Stimulated activated memory B cell treated with anti-CD40 and anti-IgM and Interleukin-4, amounts not matched to agents 10 μg/mL and 1 μg/mL and 100 μg/mL, for 72 hours (primary cell): Measurements from ENCODE around the gene HOXD13.

Source experiments
- ATAC-seq: fragments of 150-1000 bp; cut with Tn5 transposase; 2 replicates; pipeline ENCODE4 v1.10.0; 2021
- H3K27ac Mint-ChIP-seq: one replicate; pipeline ENCODE4 v1.8.0; 2022; ENCODE audit warnings: mild to moderate bottlenecking, mixed read lengths
- H3K27me3 Mint-ChIP-seq: one replicate; pipeline ENCODE4 v1.8.0; 2022; ENCODE audit warnings: mixed read lengths
- H3K36me3 Mint-ChIP-seq: one replicate; pipeline ENCODE4 v1.8.0; 2022; ENCODE audit warnings: mixed read lengths
- H3K4me1 Mint-ChIP-seq: one replicate; pipeline ENCODE4 v1.8.0; 2022; ENCODE audit warnings: mixed read lengths
- H3K4me3 Mint-ChIP-seq: one replicate; pipeline ENCODE4 v1.8.0; 2022; ENCODE audit warnings: mild to moderate bottlenecking, moderate library complexity, mixed read lengths
- H3K9me3 Mint-ChIP-seq: one replicate; pipeline ENCODE4 v1.8.0; 2022; ENCODE audit warnings: mixed read lengths

Gene HOXD13

GRCh38 chr2:176125772-176126054 is 33.2 kb downstream of the HOXD13 start:
- Mint-ChIP-seq H3K4me1 (peaks cover 13% of the 10 kb centered on the region), H3K27me3 (peaks cover 70% of the 10 kb centered on the region), H3K27ac (no peak overlapping the region), H3K9me3 (no peaks in the 10 kb centered on the region), H3K36me3 (no peaks in the 10 kb centered on the region), H3K4me3 (no peak overlapping the region)
- no peak for ATAC-seq

DNA sequence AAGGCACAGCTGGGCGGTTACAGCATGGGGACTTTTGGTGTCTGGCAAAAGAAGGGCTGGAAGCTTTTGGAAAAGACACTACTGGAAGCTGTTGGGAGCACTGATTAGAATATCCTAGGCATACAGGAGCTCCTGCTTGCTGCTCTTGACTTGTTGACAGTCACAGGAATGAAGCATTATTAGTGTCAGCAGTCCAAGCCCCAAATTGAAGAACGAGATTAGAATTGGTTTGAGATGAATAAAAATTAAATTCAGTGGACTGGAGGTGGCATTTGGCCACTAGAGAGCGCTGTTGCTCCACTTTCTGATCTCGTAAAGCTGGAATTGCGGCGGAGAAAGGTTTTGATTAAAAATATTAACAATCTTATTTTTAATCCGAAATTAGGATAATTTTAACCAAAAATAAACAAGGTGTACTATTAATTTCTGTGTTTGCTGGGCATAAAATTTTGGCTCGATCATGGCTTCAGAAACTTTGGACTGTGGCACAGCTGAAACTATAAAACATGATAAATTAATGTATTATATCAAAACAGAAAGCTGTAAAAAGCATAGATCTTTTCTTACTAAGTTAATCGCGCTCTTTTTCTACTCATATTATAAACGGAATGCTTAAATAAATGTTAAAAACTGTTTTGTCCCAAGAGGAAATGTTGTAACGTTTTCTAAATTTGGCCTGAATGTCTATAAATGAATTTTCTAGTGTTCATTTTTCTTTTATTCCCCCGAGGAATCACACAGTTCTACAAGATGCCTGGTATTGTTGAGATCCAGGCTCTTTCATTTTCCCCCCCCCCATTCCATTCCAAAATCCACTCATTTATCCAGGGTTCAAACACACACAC is 34.6 kb downstream of the HOXD13 start:
- Mint-ChIP-seq H3K9me3 (no peaks in the 10 kb centered on the region), H3K27ac (no peak overlapping the region), H3K4me3 (no peak overlapping the region), H3K36me3 (no peaks in the 10 kb centered on the region), H3K4me1 (peaks cover 15% of the 10 kb centered on the region), H3K27me3 (peaks cover 75% of the 10 kb centered on the region)
- no peak for ATAC-seq

DNA sequence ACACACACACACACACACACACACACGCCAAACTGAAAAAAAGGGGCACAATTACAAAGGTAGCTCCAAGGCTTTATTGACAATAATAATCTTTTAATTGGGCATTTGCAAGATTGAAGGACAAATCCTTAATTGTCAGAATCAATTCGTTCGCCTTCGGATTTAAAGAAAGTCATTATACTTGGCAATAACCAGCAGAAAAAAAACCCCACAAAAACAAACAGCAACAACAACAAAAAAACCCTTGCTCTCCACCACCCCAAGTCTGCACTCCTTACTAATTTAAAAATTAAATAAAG is 35.2 kb downstream of the HOXD13 start:
- Mint-ChIP-seq H3K9me3 (no peaks in the 10 kb centered on the region), H3K27me3 (peaks cover 81% of the 10 kb centered on the region), H3K27ac (no peak overlapping the region), H3K4me1 (peaks cover 20% of the 10 kb centered on the region), H3K36me3 (no peaks in the 10 kb centered on the region), H3K4me3 (no peak overlapping the region)
- ATAC-seq, result no peak

DNA sequence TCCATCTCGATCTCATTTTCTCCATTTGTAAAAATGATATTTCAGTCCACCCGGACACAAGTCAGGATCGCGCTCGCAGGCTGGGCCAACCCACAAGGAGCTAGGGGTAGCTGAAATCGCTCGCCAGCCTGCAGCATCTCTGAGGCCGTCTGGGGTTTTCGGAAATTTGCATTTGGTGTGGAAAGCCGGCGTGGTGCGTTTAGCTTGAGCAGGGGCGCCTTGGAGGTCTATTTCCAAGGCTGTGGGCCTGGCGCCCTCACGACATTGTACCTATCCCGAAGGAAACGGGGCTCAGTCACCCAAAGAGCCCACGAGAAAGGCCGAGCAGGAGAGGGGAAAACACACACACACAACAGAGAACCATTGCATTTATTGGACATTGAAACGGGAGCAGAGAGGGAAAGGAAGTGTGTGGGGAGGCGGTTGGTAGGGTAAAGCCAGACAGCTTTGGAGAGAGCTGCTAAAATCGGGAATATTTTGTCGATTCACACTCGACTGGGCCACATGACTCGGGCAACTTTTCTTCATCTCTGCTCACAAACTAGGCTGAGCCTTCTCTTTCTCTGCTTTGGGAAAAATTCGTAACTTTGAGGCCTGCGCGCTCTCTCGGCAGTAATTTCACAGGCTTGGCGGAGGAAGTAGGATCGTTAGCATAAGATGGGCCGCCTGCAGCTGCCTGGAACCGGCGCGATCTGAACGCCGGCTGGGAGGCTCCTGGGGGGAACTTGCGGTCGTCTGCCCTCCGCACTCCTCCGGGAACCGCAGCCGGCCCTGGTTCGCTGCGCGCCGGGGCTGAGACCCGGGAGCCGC is 35.9 kb downstream of the HOXD13 start:
- Mint-ChIP-seq H3K27ac (no peak overlapping the region), H3K36me3 (no peaks in the 10 kb centered on the region), H3K27me3 (peaks cover 87% of the 10 kb centered on the region), H3K4me3 (no peak overlapping the region), H3K4me1 (peaks cover 20% of the 10 kb centered on the region), H3K9me3 (no peaks in the 10 kb centered on the region)
- no peak for ATAC-seq

DNA sequence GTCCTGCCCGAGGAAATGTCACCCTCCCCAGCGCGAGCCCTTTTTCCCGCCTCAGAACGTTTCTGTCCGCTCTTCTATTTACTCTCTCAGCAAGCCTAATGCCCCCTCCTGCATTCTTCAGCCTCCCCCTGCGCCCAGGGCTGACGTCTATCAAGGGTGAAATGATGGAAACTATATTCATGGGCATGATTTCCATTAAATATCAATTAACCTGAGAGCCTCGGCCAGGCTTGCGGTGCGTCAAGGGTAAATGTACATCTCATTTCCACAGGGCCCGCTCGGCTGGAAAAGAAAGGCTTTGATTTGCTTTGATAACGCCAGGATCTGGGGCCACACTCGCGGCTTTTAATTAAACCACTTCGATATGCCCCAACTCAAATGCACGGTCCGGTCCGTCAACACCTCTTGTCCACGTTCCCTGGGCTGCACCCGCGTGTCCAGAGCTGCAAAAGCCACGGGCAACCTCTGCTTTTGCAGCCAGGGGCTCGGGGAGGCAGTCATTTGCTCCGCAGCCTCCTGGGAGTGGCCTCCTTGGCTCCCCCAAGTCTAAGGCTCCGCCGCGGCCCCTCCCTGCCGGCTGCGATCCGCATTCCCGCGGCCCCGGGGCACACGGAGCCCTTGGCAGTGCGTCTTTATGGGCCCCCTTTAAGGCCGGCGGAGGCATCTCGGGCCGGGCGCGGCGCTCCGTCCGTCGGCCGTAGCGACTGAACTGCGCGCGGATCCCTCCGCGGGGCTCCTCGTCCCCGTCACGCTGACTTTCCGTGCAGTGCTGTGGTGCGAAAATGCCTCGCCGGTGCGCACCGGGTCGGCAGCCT is 36.7 kb downstream of the HOXD13 start, which contains the start of gene HOXD8:
Gene HOXD8, plus strand, starts transcription at position 724 of the 815 bp plus-strand sequence. CDS start 662 bp downstream, outside the sequence.
- Mint-ChIP-seq H3K27ac (no peak within 1 kb of the TSS), H3K9me3 (no peaks in the 10 kb centered on the region), H3K4me3 (no peak within 1 kb of the TSS), H3K27me3 (peaks cover 87% of the 10 kb centered on the region), H3K36me3 (no peaks in the 10 kb centered on the region), H3K4me1 (peaks cover 20% of the 10 kb centered on the region)
- no peak for ATAC-seq

- peaks cover 83% of the 10 kb centered on the region for H3K27me3 Mint-ChIP-seq
- no peak for ATAC-seq
- peaks cover 20% of the 10 kb centered on the region for H3K4me1 Mint-ChIP-seq
- no peak overlapping the region for H3K27ac Mint-ChIP-seq
- no peak overlapping the region for H3K4me3 Mint-ChIP-seq
- H3K36me3 Mint-ChIP-seq, result no peaks in the 10 kb centered on the region
- H3K9me3 Mint-ChIP-seq, result no peaks in the 10 kb centered on the region
Observed at GRCh38 chr2:176129813-176130146, 37.3 kb downstream of the HOXD13 start.

- Mint-ChIP-seq H3K4me3 (no peak overlapping the region), H3K36me3 (peaks cover under 1% of the 10 kb centered on the region), H3K4me1 (peaks cover 20% of the 10 kb centered on the region), H3K27ac (no peak overlapping the region), H3K27me3 (peaks cover 82% of the 10 kb centered on the region), H3K9me3 (no peaks in the 10 kb centered on the region)
- ATAC-seq, result no peak
Observed at GRCh38 chr2:176130147-176130956, 37.8 kb downstream of the HOXD13 start.

- Mint-ChIP-seq H3K36me3 (peaks cover 7% of the 10 kb centered on the region), H3K4me3 (peak overlapping the region; percentile 43), H3K4me1 (peaks cover 28% of the 10 kb centered on the region), H3K9me3 (peaks cover 5% of the 10 kb centered on the region), H3K27me3 (peaks cover 82% of the 10 kb centered on the region), H3K27ac (no peak overlapping the region)
- ATAC-seq, result no peak
Observed at GRCh38 chr2:176130957-176131847, 38.7 kb downstream of the HOXD13 start.

- Mint-ChIP-seq H3K4me1 (peaks cover 28% of the 10 kb centered on the region), H3K36me3 (peaks cover 7% of the 10 kb centered on the region), H3K9me3 (peaks cover 5% of the 10 kb centered on the region), H3K27me3 (peaks cover 78% of the 10 kb centered on the region), H3K27ac (no peak overlapping the region), H3K4me3 (no peak overlapping the region)
- no peak for ATAC-seq
Observed at GRCh38 chr2:176131848-176132158, 39.3 kb downstream of the HOXD13 start.

DNA sequence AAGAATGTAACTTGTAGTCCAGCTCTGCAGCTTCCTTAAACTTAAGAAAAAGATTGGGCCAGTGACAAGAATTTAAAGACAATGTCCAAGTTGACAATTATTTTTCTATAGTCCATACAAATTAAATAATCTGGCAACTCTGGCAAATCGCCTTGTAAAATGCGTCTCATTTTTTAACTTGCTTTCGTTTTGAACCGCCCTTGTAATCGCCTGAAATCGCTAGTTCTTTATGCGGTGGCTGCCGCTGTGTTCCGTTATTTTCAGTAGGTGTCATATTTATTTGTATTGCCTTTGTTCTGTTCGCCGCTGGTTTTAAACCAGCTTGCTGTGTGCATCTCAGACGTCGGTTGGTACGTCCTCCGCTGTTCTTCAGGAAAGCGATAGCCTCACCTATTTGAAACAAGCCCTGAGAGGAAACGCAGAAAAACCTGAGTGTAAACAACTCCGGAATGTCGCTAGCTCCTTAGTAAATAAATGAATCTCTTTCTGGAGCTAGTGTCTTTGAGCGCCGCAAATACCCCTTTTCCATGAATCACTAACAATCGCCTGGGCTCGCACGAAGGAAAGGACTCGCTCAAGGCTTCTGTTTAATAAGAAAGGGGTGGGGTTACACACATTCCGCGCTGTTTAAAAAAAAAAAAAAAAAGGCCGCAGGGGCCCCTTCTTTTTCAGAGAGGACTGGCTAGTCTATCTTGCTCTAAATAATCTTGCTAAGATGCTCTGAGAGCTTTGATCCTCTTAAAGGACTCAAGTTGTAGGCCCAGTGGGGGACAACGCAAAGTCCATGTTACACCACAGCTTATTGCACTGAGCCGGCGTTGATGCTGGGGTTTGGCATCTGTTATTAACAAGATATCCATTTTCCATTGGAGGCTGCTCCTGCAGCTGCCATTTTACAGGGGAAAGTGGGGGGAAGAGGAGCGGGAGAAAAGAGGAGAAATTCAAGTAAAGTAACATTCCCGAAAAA is 40.0 kb downstream of the HOXD13 start:
- no peak for ATAC-seq
- Mint-ChIP-seq H3K4me3 (peak overlapping the region; percentile 64), H3K9me3 (peaks cover 5% of the 10 kb centered on the region), H3K27me3 (peaks cover 78% of the 10 kb centered on the region), H3K36me3 (peaks cover 7% of the 10 kb centered on the region), H3K27ac (no peak overlapping the region), H3K4me1 (peaks cover 28% of the 10 kb centered on the region)

- H3K4me1 Mint-ChIP-seq, result peaks cover 24% of the 10 kb centered on the region
- H3K4me3 Mint-ChIP-seq, result no peak overlapping the region
- peaks cover 78% of the 10 kb centered on the region for H3K27me3 Mint-ChIP-seq
- H3K27ac Mint-ChIP-seq, result no peak overlapping the region
- peaks cover 6% of the 10 kb centered on the region for H3K9me3 Mint-ChIP-seq
- H3K36me3 Mint-ChIP-seq, result peaks cover 7% of the 10 kb centered on the region
- no peak for ATAC-seq
Observed at GRCh38 chr2:176133389-176133788, 40.9 kb downstream of the HOXD13 start.

DNA sequence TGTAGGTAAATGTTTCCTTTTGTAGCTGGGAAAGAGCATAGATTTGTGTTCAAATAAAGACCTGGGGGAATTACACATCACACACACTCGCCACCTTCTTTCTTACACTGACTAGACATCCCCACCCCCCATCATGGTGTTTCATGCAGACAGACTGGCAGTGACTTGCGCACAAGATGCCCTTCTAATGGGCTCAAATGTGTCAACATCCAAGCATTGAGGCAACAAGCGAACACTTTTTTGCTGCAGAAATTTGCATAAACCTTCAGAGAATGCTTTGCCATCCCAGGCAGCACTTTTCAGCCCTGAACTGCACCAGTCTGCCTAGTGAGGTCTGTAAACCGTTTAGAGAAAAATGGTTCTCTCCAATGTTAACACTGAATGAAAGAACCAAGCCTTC is 41.5 kb downstream of the HOXD13 start:
- Mint-ChIP-seq H3K27ac (no peak overlapping the region), H3K27me3 (peaks cover 78% of the 10 kb centered on the region), H3K9me3 (peaks cover 8% of the 10 kb centered on the region), H3K4me1 (peaks cover 25% of the 10 kb centered on the region), H3K36me3 (peaks cover 7% of the 10 kb centered on the region), H3K4me3 (no peak overlapping the region)
- ATAC-seq, result no peak

GRCh38 chr2:176135035-176135440 is 42.5 kb downstream of the HOXD13 start:
- Mint-ChIP-seq H3K9me3 (peaks cover 8% of the 10 kb centered on the region), H3K27me3 (peaks cover 83% of the 10 kb centered on the region), H3K36me3 (peaks cover 7% of the 10 kb centered on the region), H3K4me1 (peaks cover 24% of the 10 kb centered on the region), H3K27ac (no peak overlapping the region), H3K4me3 (no peak overlapping the region)
- no peak for ATAC-seq
